ENCODE measurements around the gene CRIP3.

Gene CRIP3

DNA sequence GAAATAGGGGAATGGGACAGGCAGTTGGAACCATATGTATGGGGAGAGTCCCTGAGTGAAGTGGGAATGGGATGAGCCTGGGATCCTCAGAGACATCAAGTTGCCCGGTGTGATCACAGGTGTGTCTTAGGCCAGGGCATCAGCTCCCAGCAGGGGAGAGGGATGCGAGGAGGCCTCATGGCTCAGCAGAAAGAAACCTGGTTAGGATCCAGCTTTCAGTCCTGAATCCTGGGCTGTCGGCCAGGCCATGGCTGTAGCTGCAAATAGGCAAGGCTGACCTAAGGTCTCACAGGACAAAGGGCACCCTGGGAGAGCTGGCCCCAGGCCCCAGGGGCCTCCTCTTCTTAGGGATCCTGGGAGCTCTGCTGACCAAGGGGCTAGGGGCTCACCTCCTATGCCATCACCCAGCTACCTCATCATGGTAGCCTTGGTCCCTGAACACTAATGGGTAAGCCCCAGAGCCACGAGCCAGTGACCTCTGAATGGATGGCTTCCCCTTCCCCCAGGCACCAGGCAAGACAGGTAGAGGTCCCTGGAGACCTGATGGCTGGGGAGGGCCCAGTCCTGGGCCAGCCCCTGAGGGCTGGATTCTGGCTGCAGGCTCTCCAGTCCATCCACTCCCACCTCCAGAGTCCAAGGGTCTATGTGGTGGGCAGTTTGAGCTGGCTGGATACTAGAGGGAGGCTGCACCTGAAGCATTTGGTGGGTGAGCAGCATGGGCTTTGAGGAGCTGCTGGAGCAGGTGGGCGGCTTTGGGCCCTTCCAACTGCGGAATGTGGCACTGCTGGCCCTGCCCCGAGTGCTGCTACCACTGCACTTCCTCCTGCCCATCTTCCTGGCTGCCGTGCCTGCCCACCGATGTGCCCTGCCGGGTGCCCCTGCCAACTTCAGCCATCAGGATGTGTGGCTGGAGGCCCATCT, 10.7 kb downstream of the CRIP3 start, which contains the start of gene SLC22A7:
Gene SLC22A7 (plus strand): TSS at position 617 of the 921 bp plus-strand sequence. CDS start 99 bp downstream, at position 716.
- Histone ChIP-seq H3F3A (ENCODE audit: low read depth) (no peaks in the 10 kb centered on the region), H3K4me2 (ENCODE audit: low read depth, low read length, poor library complexity, severe bottlenecking) (no peak within 1 kb of the TSS), H3K79me2 (ENCODE audit: insufficient read depth, low read length) (no peaks in the 10 kb centered on the region), H3K27me3 (ENCODE audit: insufficient read depth, low read length, poor library complexity, severe bottlenecking) (no peaks in the 10 kb centered on the region), H3K9me3 (ENCODE audit: insufficient read depth, low read depth, low read length) (no peaks in the 10 kb centered on the region), H3K4me3 (ENCODE audit: low read length, poor library complexity, severe bottlenecking) (no peak within 1 kb of the TSS), H3K9ac (ENCODE audit: low read depth, low read length, poor library complexity, severe bottlenecking) (no peak within 1 kb of the TSS), H3K4me1 (ENCODE audit: insufficient read depth, low read length, poor library complexity, severe bottlenecking) (no peaks in the 10 kb centered on the region), H4K20me1 (ENCODE audit: insufficient read depth, low read length, poor library complexity, severe bottlenecking) (no peaks in the 10 kb centered on the region), H3K9me2 (replicated peaks; ENCODE audit: low read depth, low read length) (no peaks in the 10 kb centered on the region), H2AFZ (ENCODE audit: low read length) (no peak within 1 kb of the TSS), H3K36me3 (ENCODE audit: insufficient read depth, low read length) (no peaks in the 10 kb centered on the region)
- TF ChIP-seq EZH2phosphoT487 (IDR thresholded peaks at IDR 0.05; ENCODE audit: borderline replicate concordance), result no peak
- TF ChIP-seq, protein P1, sequence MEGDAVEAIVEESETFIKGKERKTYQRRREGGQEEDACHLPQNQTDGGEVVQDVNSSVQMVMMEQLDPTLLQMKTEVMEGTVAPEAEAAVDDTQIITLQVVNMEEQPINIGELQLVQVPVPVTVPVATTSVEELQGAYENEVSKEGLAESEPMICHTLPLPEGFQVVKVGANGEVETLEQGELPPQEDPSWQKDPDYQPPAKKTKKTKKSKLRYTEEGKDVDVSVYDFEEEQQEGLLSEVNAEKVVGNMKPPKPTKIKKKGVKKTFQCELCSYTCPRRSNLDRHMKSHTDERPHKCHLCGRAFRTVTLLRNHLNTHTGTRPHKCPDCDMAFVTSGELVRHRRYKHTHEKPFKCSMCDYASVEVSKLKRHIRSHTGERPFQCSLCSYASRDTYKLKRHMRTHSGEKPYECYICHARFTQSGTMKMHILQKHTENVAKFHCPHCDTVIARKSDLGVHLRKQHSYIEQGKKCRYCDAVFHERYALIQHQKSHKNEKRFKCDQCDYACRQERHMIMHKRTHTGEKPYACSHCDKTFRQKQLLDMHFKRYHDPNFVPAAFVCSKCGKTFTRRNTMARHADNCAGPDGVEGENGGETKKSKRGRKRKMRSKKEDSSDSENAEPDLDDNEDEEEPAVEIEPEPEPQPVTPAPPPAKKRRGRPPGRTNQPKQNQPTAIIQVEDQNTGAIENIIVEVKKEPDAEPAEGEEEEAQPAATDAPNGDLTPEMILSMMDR (conservative IDR thresholded peaks at IDR 0.05; ENCODE audit: low read length), result no peak

DNA sequence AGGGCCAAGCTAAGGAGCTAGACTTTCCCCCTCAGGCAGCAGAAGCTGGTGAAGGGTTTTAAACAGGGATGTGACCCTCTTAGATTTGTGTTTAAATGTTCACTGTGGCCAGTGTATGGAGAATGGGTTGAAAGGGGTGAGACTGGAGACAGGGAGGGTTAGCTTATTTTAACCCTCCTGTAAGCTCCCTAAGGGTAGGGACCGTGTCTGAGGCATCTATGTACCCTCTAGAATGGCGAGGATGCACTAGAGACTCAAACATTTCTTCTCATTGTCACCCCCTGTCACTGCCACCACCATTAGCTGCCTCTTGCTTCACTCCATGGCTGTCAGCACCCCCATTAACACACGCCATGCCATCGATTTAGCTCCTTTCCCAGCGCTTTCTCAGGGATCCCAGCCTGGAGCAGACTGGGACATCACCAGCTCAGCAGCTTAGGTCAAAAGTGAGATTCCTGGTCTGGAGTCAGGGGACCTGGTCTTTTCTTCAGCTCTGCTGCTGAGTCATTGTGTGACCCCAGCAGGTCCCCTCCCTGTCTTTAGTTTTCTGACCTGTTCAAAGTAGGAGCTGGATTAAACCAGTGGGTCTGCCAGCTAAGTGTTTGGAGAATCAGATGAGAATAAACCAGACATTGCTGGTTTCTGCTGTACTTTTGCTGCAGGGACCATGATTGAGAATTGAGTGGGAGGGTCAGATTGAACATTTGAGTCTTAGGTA, 11.7 kb downstream of the CRIP3 start:
- Histone ChIP-seq H3K4me3 (ENCODE audit: low read length, poor library complexity, severe bottlenecking) (no peak overlapping the region), H3F3A (ENCODE audit: low read depth) (no peaks in the 10 kb centered on the region), H3K36me3 (ENCODE audit: insufficient read depth, low read length) (no peaks in the 10 kb centered on the region), H3K9me2 (replicated peaks; ENCODE audit: low read depth, low read length) (no peaks in the 10 kb centered on the region), H3K27me3 (ENCODE audit: insufficient read depth, low read length, poor library complexity, severe bottlenecking) (no peaks in the 10 kb centered on the region), H3K4me2 (ENCODE audit: low read depth, low read length, poor library complexity, severe bottlenecking) (no peak overlapping the region), H4K20me1 (ENCODE audit: insufficient read depth, low read length, poor library complexity, severe bottlenecking) (no peaks in the 10 kb centered on the region), H3K4me1 (ENCODE audit: insufficient read depth, low read length, poor library complexity, severe bottlenecking) (no peaks in the 10 kb centered on the region), H3K9ac (ENCODE audit: low read depth, low read length, poor library complexity, severe bottlenecking) (no peak overlapping the region), H3K79me2 (ENCODE audit: insufficient read depth, low read length) (no peaks in the 10 kb centered on the region), H2AFZ (ENCODE audit: low read length) (no peak overlapping the region), H3K9me3 (ENCODE audit: insufficient read depth, low read depth, low read length) (no peaks in the 10 kb centered on the region)
- TF ChIP-seq, protein P1 (conservative IDR thresholded peaks at IDR 0.05; ENCODE audit: low read length), result no peak
- no peak for TF ChIP-seq EZH2phosphoT487 (IDR thresholded peaks at IDR 0.05; ENCODE audit: borderline replicate concordance)

DNA sequence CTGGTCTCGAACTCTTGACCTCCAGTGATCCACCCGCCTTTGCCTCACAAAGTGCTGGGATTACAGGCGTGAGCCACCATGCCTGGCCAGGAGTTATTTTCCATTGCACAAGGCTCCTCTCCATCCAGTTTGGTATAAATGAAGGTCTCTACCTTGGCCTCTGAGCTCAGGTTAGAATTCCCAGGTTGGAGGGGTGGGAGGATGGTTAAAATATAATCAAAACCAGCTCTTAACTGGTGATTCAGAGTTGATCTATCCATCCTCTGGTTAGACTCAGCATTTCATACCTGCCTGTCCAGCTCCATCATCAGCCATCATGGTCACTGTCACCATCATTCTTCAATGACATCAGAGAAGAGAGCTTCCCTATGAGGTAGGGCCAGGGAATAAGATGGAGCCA, 13.2 kb downstream of the CRIP3 start:
- Histone ChIP-seq H3K9ac (ENCODE audit: low read depth, low read length, poor library complexity, severe bottlenecking) (no peak overlapping the region), H3K9me2 (replicated peaks; ENCODE audit: low read depth, low read length) (no peaks in the 10 kb centered on the region), H3F3A (ENCODE audit: low read depth) (no peaks in the 10 kb centered on the region), H4K20me1 (ENCODE audit: insufficient read depth, low read length, poor library complexity, severe bottlenecking) (no peaks in the 10 kb centered on the region), H3K9me3 (ENCODE audit: insufficient read depth, low read depth, low read length) (no peaks in the 10 kb centered on the region), H3K4me1 (ENCODE audit: insufficient read depth, low read length, poor library complexity, severe bottlenecking) (no peaks in the 10 kb centered on the region), H3K4me2 (ENCODE audit: low read depth, low read length, poor library complexity, severe bottlenecking) (no peak overlapping the region), H3K27me3 (ENCODE audit: insufficient read depth, low read length, poor library complexity, severe bottlenecking) (no peaks in the 10 kb centered on the region), H3K4me3 (ENCODE audit: low read length, poor library complexity, severe bottlenecking) (no peak overlapping the region), H3K79me2 (ENCODE audit: insufficient read depth, low read length) (no peaks in the 10 kb centered on the region), H2AFZ (ENCODE audit: low read length) (no peak overlapping the region), H3K36me3 (ENCODE audit: insufficient read depth, low read length) (no peaks in the 10 kb centered on the region)
- TF ChIP-seq EZH2phosphoT487 (IDR thresholded peaks at IDR 0.05; ENCODE audit: borderline replicate concordance), result no peak
- TF ChIP-seq, protein P1 (conservative IDR thresholded peaks at IDR 0.05; ENCODE audit: low read length), result no peak
